Stimulated activated CD4-positive, alpha-beta T cell treated with anti-CD3 and anti-CD28 coated beads, Interleukin-2, amount 100 ng/mL, for 4 hours (primary cell): ENCODE results near the gene ZC3H12D.
"Not testable (repeated sequence)": the region's sequence is repeated elsewhere in the genome, so short reads cannot be mapped to it uniquely, and the experiment has no call there.

Experiments used
- DNase-seq: peaks from one replicate; pipeline ENCODE4 v3.0.0-alpha.2; 2020; ENCODE audit warnings: low read depth

ZC3H12D gene

GRCh38 chr6:149458806-149459205 lies 26.0 kb downstream of the ZC3H12D start:
- no peak for DNase-seq

- DNase-seq, result no peak
Measured at GRCh38 chr6:149458196-149458595, 26.6 kb downstream of the ZC3H12D start.

GRCh38 chr6:149457316-149457884 lies 27.4 kb downstream of the ZC3H12D start:
- DNase-seq, result no peak

- no peak for DNase-seq
Measured at GRCh38 chr6:149456311-149457021, 28.3 kb downstream of the ZC3H12D start.

GRCh38 chr6:149455031-149455732 lies 29.6 kb downstream of the ZC3H12D start:
- DNase-seq, result no peak

GRCh38 chr6:149454346-149454848 lies 30.4 kb downstream of the ZC3H12D start:
- no peak for DNase-seq

GRCh38 chr6:149453597-149454345 lies 31.0 kb downstream of the ZC3H12D start:
- no peak for DNase-seq

- DNase-seq, result no peak
Measured at GRCh38 chr6:149452037-149452939, 32.5 kb downstream of the ZC3H12D start.

GRCh38 chr6:149451376-149452036 lies 33.3 kb downstream of the ZC3H12D start:
- DNase-seq, result no peak

- DNase-seq, result no peak
Measured at GRCh38 chr6:149450679-149451375, 34.0 kb downstream of the ZC3H12D start.

- DNase-seq, result no peak
Measured at GRCh38 chr6:149449831-149450678, 34.8 kb downstream of the ZC3H12D start.

- no peak for DNase-seq
Measured at GRCh38 chr6:149448821-149449453, 35.9 kb downstream of the ZC3H12D start.

- no peak for DNase-seq
Measured at GRCh38 chr6:149446791-149447376, 37.9 kb downstream of the ZC3H12D start.

GRCh38 chr6:149445573-149445972 lies 39.2 kb downstream of the ZC3H12D start:
- no peak for DNase-seq

- DNase-seq, result no peak
Measured at GRCh38 chr6:149445095-149445466, 39.7 kb downstream of the ZC3H12D start.

GRCh38 chr6:149444360-149445094 lies 40.3 kb downstream of the ZC3H12D start:
- DNase-seq, result not testable (repeated sequence)

- DNase-seq, result no peak
Measured at GRCh38 chr6:149443411-149444181, 41.2 kb downstream of the ZC3H12D start.
